ENCODE results near the gene STK32C.
"Not testable (repeated sequence)": the region's sequence is repeated elsewhere in the genome, so short reads cannot be mapped to it uniquely, and the experiment has no call there.

The STK32C gene

GRCh38 chr10:132321726-132322125, 14.0 kb upstream of the STK32C start:
- H3K4me3 ChIP-seq (ENCODE audit: low read length in 2 of 2): no peak overlapping the region

GRCh38 chr10:132320654-132321469, 13.1 kb upstream of the STK32C start:
- Histone ChIP-seq H3K9me3 (ENCODE audit: control insufficient read depth in 2 of 2, low read length in 2 of 2) (no peaks in the 10 kb centered on the region), H3K4me1 (ENCODE audit: control insufficient read depth in 2 of 2, insufficient read depth in 2 of 2, low read length in 2 of 2) (no peaks in the 10 kb centered on the region), H3K27me3 (ENCODE audit: control insufficient read depth in 2 of 2, insufficient read depth in 2 of 2, low read length in 2 of 2) (no peaks in the 10 kb centered on the region), H3K27ac (ENCODE audit: low read depth in 2 of 2, low read length in 2 of 2) (no peak overlapping the region), H3K4me3 (ENCODE audit: low read length in 2 of 2) (no peak overlapping the region), H3K9ac (ENCODE audit: low read depth in 1 of 2, low read length in 2 of 2) (no peak overlapping the region), H3K36me3 (ENCODE audit: control insufficient read depth in 2 of 2, insufficient read depth in 2 of 2, low read length in 2 of 2) (no peaks in the 10 kb centered on the region)

More at GRCh38 chr10:132321726-132322125, 14.0 kb upstream of the STK32C start:
- H3K27me3 ChIP-seq (ENCODE audit: control insufficient read depth in 2 of 2, insufficient read depth in 2 of 2, low read length in 2 of 2): no peaks in the 10 kb centered on the region
- no peaks in the 10 kb centered on the region for H3K9me3 ChIP-seq (ENCODE audit: control insufficient read depth in 2 of 2, low read length in 2 of 2)
- H3K9ac ChIP-seq (ENCODE audit: low read depth in 1 of 2, low read length in 2 of 2): no peak overlapping the region
- H3K36me3 ChIP-seq (ENCODE audit: control insufficient read depth in 2 of 2, insufficient read depth in 2 of 2, low read length in 2 of 2): no peaks in the 10 kb centered on the region
- no peaks in the 10 kb centered on the region for H3K4me1 ChIP-seq (ENCODE audit: control insufficient read depth in 2 of 2, insufficient read depth in 2 of 2, low read length in 2 of 2)
- no peak overlapping the region for H3K27ac ChIP-seq (ENCODE audit: low read depth in 2 of 2, low read length in 2 of 2)

- no peak overlapping the region for H3K4me3 ChIP-seq (ENCODE audit: low read length in 2 of 2)
- H3K4me1 ChIP-seq (ENCODE audit: control insufficient read depth in 2 of 2, insufficient read depth in 2 of 2, low read length in 2 of 2): no peaks in the 10 kb centered on the region
- no peaks in the 10 kb centered on the region for H3K36me3 ChIP-seq (ENCODE audit: control insufficient read depth in 2 of 2, insufficient read depth in 2 of 2, low read length in 2 of 2)
- no peak overlapping the region for H3K27ac ChIP-seq (ENCODE audit: low read depth in 2 of 2, low read length in 2 of 2)
- H3K9me3 ChIP-seq (ENCODE audit: control insufficient read depth in 2 of 2, low read length in 2 of 2): no peaks in the 10 kb centered on the region
- no peak overlapping the region for H3K9ac ChIP-seq (ENCODE audit: low read depth in 1 of 2, low read length in 2 of 2)
- H3K27me3 ChIP-seq (ENCODE audit: control insufficient read depth in 2 of 2, insufficient read depth in 2 of 2, low read length in 2 of 2): no peaks in the 10 kb centered on the region
Observed at GRCh38 chr10:132319853-132320653, 12.3 kb upstream of the STK32C start.

GRCh38 chr10:132317477-132317876, 9.7 kb upstream of the STK32C start:
- H3K4me3 ChIP-seq (ENCODE audit: low read length in 2 of 2); H3K27me3 ChIP-seq (ENCODE audit: control insufficient read depth in 2 of 2, insufficient read depth in 2 of 2, low read length in 2 of 2); H3K36me3 ChIP-seq (ENCODE audit: control insufficient read depth in 2 of 2, insufficient read depth in 2 of 2, low read length in 2 of 2); H3K4me1 ChIP-seq (ENCODE audit: control insufficient read depth in 2 of 2, insufficient read depth in 2 of 2, low read length in 2 of 2); H3K9ac ChIP-seq (ENCODE audit: low read depth in 1 of 2, low read length in 2 of 2); H3K27ac ChIP-seq (ENCODE audit: low read depth in 2 of 2, low read length in 2 of 2); H3K9me3 ChIP-seq (ENCODE audit: control insufficient read depth in 2 of 2, low read length in 2 of 2): not testable (repeated sequence)

- no peaks in the 10 kb centered on the region for H3K36me3 ChIP-seq (ENCODE audit: control insufficient read depth in 2 of 2, insufficient read depth in 2 of 2, low read length in 2 of 2)
- H3K4me1 ChIP-seq (ENCODE audit: control insufficient read depth in 2 of 2, insufficient read depth in 2 of 2, low read length in 2 of 2): no peaks in the 10 kb centered on the region
- peaks cover 0 to 3% of the 10 kb centered on the region in 2 donors for H3K27me3 ChIP-seq (ENCODE audit: control insufficient read depth in 2 of 2, insufficient read depth in 2 of 2, low read length in 2 of 2)
- H3K4me3 ChIP-seq (ENCODE audit: low read length in 2 of 2): no peak overlapping the region
- H3K9me3 ChIP-seq (ENCODE audit: control insufficient read depth in 2 of 2, low read length in 2 of 2): peaks cover 0 to 2% of the 10 kb centered on the region in 2 donors
- H3K9ac ChIP-seq (ENCODE audit: low read depth in 1 of 2, low read length in 2 of 2): no peak overlapping the region
- H3K27ac ChIP-seq (ENCODE audit: low read depth in 2 of 2, low read length in 2 of 2): no peak overlapping the region
Observed at GRCh38 chr10:132316133-132316532, 8.4 kb upstream of the STK32C start.

- H3K9ac ChIP-seq (ENCODE audit: low read depth in 1 of 2, low read length in 2 of 2); H3K36me3 ChIP-seq (ENCODE audit: control insufficient read depth in 2 of 2, insufficient read depth in 2 of 2, low read length in 2 of 2); H3K4me1 ChIP-seq (ENCODE audit: control insufficient read depth in 2 of 2, insufficient read depth in 2 of 2, low read length in 2 of 2); H3K27me3 ChIP-seq (ENCODE audit: control insufficient read depth in 2 of 2, insufficient read depth in 2 of 2, low read length in 2 of 2); H3K27ac ChIP-seq (ENCODE audit: low read depth in 2 of 2, low read length in 2 of 2); H3K4me3 ChIP-seq (ENCODE audit: low read length in 2 of 2); H3K9me3 ChIP-seq (ENCODE audit: control insufficient read depth in 2 of 2, low read length in 2 of 2): not testable (repeated sequence)
Observed at GRCh38 chr10:132314881-132315280, 7.1 kb upstream of the STK32C start.

DNA sequence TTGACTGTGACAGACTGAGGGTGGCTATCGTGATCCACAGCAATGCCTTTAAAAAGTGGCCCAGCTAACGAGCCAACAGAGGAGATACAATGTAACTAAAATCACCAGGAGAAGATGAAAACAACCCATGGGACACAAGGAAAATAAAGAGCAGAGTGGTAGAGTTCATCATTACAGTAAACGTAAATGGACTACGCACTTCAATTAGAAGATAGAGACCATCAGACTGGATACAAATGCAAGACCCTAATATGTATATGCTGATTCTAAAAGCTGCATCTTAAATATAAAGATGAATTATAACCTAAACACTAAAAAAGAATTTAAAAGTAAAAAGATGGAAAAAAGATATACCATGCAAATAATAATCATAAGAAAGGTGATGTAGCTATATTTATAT, 6.6 kb upstream of the STK32C start:
- no peak overlapping the region for H3K27ac ChIP-seq (ENCODE audit: low read depth in 2 of 2, low read length in 2 of 2)
- H3K9me3 ChIP-seq (ENCODE audit: control insufficient read depth in 2 of 2, low read length in 2 of 2): peaks cover 0 to 2% of the 10 kb centered on the region in 2 donors
- peaks cover 0 to 3% of the 10 kb centered on the region in 2 donors for H3K27me3 ChIP-seq (ENCODE audit: control insufficient read depth in 2 of 2, insufficient read depth in 2 of 2, low read length in 2 of 2)
- H3K9ac ChIP-seq (ENCODE audit: low read depth in 1 of 2, low read length in 2 of 2): no peak overlapping the region
- H3K4me1 ChIP-seq (ENCODE audit: control insufficient read depth in 2 of 2, insufficient read depth in 2 of 2, low read length in 2 of 2): no peaks in the 10 kb centered on the region
- no peak overlapping the region for H3K4me3 ChIP-seq (ENCODE audit: low read length in 2 of 2)
- H3K36me3 ChIP-seq (ENCODE audit: control insufficient read depth in 2 of 2, insufficient read depth in 2 of 2, low read length in 2 of 2): no peaks in the 10 kb centered on the region

- Histone ChIP-seq H3K27me3 (ENCODE audit: control insufficient read depth in 2 of 2, insufficient read depth in 2 of 2, low read length in 2 of 2) (peaks cover 0 to 3% of the 10 kb centered on the region in 2 donors), H3K27ac (ENCODE audit: low read depth in 2 of 2, low read length in 2 of 2) (no peak overlapping the region), H3K36me3 (ENCODE audit: control insufficient read depth in 2 of 2, insufficient read depth in 2 of 2, low read length in 2 of 2) (no peaks in the 10 kb centered on the region)
Observed at GRCh38 chr10:132313865-132314264, 6.1 kb upstream of the STK32C start.

DNA sequence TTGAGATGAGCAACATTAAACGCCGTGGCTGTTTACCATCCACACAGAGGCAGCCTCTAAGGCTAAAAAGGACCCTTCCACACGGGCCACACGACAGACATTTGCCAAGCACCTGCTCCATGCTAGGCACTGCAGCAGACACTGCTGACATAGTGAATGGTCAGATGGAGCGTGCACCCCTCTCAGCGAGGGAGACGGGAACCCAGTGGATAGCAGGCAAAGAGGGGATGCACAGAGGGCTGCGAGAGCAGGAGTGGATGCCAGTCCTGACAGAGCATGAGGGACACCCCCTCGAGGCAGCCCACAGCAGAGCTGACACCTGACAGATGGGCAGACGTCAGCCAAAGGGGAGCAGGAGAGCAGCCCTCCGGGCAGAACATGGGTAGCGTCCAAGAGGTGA, 5.6 kb upstream of the STK32C start:
- H3K27me3 ChIP-seq (ENCODE audit: control insufficient read depth in 2 of 2, insufficient read depth in 2 of 2, low read length in 2 of 2): peaks cover 0 to 3% of the 10 kb centered on the region in 2 donors
- peaks cover 2 to 4% of the 10 kb centered on the region in 2 donors for H3K4me1 ChIP-seq (ENCODE audit: control insufficient read depth in 2 of 2, insufficient read depth in 2 of 2, low read length in 2 of 2)
- H3K9me3 ChIP-seq (ENCODE audit: control insufficient read depth in 2 of 2, low read length in 2 of 2): peaks cover 0 to 2% of the 10 kb centered on the region in 2 donors
- H3K9ac ChIP-seq (ENCODE audit: low read depth in 1 of 2, low read length in 2 of 2): no peak overlapping the region
- H3K4me3 ChIP-seq (ENCODE audit: low read length in 2 of 2): no peak overlapping the region
- H3K36me3 ChIP-seq (ENCODE audit: control insufficient read depth in 2 of 2, insufficient read depth in 2 of 2, low read length in 2 of 2): no peaks in the 10 kb centered on the region
- no peak overlapping the region for H3K27ac ChIP-seq (ENCODE audit: low read depth in 2 of 2, low read length in 2 of 2)

More at GRCh38 chr10:132313865-132314264, 6.1 kb upstream of the STK32C start:
- no peak overlapping the region for H3K4me3 ChIP-seq (ENCODE audit: low read length in 2 of 2)
- H3K9me3 ChIP-seq (ENCODE audit: control insufficient read depth in 2 of 2, low read length in 2 of 2): peaks cover 0 to 2% of the 10 kb centered on the region in 2 donors
- H3K4me1 ChIP-seq (ENCODE audit: control insufficient read depth in 2 of 2, insufficient read depth in 2 of 2, low read length in 2 of 2): peaks cover under 1% of the 10 kb centered on the region in 2 donors
- no peak overlapping the region for H3K9ac ChIP-seq (ENCODE audit: low read depth in 1 of 2, low read length in 2 of 2)

DNA sequence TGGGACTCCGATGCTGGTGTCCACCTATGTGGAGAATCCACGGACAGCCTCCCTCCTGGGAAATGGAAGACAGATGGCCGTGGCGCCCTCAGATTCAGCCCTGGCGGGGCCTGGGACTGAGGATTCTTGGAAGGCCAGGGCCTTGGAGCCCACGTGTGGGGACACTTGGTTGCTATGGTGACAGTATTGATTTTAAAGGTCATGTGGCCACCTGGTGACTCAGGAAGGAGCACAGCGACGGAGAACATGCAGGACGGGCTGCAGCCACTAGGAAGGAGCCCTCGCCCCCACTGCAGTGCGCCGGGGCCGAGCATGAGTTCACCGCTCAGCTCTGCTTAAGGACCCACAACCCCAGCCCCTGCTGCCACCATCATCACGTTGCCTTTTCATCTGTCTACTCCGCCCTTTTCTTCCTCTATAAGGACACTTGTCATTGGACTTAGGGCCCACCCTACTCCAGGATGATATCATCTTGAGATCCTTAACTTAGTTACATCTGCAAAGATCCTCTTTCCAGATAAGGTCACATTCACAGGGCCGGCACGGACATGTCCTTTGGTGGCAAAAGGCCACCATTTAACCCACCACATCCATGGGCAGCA, 3.7 kb upstream of the STK32C start:
- peaks cover 0 to 2% of the 10 kb centered on the region in 2 donors for H3K9me3 ChIP-seq (ENCODE audit: control insufficient read depth in 2 of 2, low read length in 2 of 2)
- H3K27ac ChIP-seq (ENCODE audit: low read depth in 2 of 2, low read length in 2 of 2): no peak overlapping the region

More for the DNA sequence above, 3.7 kb upstream of the STK32C start:
- H3K27me3 ChIP-seq (ENCODE audit: control insufficient read depth in 2 of 2, insufficient read depth in 2 of 2, low read length in 2 of 2): peaks cover 0 to 9% of the 10 kb centered on the region in 2 donors
- no peak overlapping the region for H3K4me3 ChIP-seq (ENCODE audit: low read length in 2 of 2)
- H3K36me3 ChIP-seq (ENCODE audit: control insufficient read depth in 2 of 2, insufficient read depth in 2 of 2, low read length in 2 of 2): no peaks in the 10 kb centered on the region
- no peak overlapping the region for H3K9ac ChIP-seq (ENCODE audit: low read depth in 1 of 2, low read length in 2 of 2)
- H3K4me1 ChIP-seq (ENCODE audit: control insufficient read depth in 2 of 2, insufficient read depth in 2 of 2, low read length in 2 of 2): peaks cover 4 to 9% of the 10 kb centered on the region in 2 donors

Measured in mucosa of rectum (tissue), 2 donors.